Endothelial cell of hepatic sinusoid (primary cell): ENCODE data around the gene EVPL.
"Not testable (repeated sequence)": the region's sequence is repeated elsewhere in the genome, so short reads cannot be mapped to it uniquely, and the experiment has no call there.

ENCODE experiments used
- in situ Hi-C: cut with HindIII; loops from 2 replicates; pipeline ENCODE4 v1.10.0; 2017; ENCODE audit warnings: low sequenced_read_pairs

The EVPL gene

DNA sequence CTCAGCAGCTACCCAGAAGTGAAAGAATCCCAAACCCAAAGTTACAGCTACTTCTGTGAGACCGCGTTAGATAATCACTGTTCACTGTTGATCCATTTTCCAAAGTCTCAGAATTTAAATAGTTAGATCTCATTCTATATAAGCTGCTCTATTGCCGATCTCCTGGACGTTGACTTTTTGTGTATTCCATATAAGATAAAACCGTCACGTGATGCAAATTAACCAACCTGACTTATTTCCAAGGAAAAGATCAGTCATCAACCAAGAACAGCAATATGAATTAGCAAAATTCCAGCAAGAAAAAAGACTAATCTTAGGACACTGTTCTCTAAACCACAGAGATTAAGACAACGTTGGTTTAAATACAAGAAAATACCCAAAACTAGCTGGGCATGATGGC lies 56.5 kb downstream of the EVPL start:
- in situ Hi-C loops: no loop called here

DNA sequence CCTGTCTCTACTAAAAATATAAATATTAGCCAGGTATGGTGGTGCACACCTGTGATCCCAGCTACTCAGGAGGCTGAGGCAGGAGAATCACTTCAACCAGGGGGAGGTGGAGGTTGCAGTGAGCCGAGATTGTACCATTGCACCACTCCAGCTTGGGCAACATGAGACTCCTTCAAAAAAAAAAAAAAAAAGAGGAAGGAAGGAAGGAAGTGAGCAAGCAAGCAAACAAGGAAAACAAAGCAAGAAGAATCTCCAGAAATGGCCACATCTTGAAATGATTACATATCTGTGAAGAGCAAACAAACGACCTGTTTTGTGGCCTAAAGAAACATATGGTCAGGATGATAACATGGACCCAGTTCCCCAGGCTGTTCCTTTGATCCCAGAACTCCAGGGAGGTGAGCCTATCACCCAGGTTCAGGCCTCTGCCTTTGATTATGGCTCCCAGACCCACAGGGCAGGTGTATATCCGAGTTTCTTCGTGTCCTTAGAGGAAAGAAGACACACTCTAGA lies 57.0 kb downstream of the EVPL start:
- in situ Hi-C loops: no loop called here

DNA sequence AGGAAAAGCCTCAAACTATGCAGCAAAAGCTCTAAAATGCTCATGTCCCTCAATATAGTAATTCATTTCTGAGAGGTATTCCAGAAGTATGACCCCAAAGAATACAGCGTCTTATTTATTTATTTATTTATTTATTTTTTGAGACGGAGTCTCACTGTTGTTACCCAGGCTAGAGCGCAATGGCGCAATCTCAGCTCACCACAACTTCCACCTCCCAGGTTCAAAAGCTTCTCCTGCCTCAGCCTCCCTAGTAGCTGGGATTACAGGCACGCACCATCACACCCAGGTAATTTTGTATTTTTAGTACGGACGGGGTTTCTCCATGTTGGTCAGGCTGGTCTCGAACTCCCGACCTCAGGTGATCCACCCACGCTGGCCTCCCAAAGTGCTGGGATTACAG lies 58.1 kb downstream of the EVPL start:
- in situ Hi-C loops: not testable (repeated sequence)

DNA sequence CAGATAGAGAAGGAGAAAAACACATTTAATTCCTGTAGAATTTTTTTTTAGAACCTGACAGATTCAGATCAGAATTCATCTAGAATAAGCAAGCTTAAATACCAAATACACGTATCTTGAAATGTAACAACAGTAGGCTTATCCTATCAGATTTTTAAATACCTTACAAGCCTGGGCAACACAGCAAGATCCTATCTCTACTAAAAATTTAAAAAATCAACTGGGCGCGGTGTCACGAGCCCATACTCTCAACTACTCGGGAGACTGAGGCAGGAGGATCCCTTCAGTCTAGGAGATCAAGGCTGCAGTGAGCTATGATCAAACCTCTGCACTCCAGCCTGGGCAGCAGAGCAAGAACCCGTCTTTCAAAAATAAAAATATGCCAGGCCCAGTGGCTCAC lies 61.6 kb downstream of the EVPL start:
- in situ Hi-C loops: no loop called here

DNA sequence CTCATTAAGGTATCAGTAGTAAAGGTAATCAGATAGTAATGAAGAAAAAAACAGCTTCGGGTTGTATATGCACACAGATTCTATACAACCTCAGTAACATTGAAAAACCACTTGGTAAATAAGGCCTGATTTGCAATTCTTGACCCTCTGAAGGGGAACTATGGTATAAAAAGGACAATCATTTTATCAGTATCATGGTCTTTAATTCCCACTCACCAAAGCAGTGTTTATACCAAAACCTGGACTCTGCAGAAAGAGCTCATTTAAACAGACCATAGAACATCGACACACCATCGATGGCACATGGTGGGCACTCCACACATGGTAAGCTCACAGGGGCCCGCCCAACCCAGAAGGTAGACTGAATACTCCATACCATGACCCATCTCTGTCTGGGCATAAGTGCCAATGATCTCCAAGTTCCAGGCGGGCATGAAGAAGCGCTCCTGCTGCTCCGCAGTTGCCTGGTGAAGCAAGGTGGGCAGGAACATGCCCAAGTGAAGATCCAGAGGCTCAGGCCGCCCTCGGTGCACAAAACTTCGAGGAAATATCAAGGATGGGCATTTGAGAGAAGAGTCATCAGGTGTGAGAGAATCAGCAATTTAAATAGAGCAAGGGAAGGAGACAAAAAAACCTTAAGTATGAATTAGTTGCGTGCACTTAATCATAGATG lies 67.1 kb downstream of the EVPL start:
- in situ Hi-C loops: no loop called here

DNA sequence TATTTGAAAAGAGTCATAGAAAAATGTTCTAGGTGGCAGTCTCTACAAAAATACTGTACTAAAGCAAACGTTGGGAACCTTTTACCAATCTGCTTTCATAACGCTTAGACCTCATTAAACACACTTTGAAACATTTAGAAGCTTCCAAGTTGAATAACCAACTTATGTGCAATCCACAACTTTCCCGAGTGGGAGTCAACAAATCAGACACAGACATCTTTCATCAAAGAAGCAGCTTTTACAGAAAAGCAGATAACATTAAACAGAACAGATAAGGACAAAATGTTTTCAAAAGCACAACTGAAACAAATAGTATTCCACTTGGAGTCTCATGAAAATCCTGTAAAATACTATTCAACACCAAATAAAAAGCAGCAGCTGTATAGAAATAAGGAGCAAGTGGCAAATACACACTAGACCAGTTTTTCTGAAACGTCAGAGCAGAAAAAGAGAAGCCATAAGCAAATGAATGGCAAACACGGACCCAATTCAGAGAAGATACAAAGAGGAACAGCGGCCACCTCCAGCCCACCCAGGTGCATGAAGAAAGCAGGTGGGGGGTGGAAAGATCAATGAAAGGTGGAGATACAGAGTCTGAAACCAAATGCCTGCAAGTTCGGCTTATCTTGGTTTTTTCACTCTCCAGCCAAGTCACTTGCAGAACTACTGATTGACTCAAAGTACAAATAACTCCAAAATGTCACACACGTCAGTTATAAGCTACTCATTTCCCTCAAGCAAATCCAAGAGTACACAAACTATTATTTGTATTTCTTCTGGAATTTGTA lies 67.9 kb downstream of the EVPL start:
- in situ Hi-C loops: no loop called here
